H1 (cell line): ENCODE measurements around the gene ACTN4. TPM values are rescaled to one million over a fixed set of nuclear protein-coding genes. Genes with fewer than 3 reads are reported as not detected.
A peak's percentile ranks its signal among the peaks of the same experiment; 100 is the strongest.

ENCODE experiments used
- CTCF ChIA-PET: fragments of 300-600 bp; sonication (Branson Sonifier 250); formaldehyde crosslinking; loops from one replicate; lab custom pipeline; 2021; ENCODE audit not compliant: partially characterized antibody; lab: Charles Lee
- POLR2A ChIA-PET: fragments of 300-600 bp; sonication (Branson Sonifier 250); formaldehyde crosslinking; loops from one replicate; lab custom pipeline; 2021; ENCODE audit warnings: inconsistent platforms; ENCODE audit not compliant: partially characterized antibody; lab: Charles Lee
- DNase-seq, 2 experiments: peaks; one replicate each; pipeline versions ENCODE4 v3.0.0 to v3.0.0-alpha.2; 2010 to 2022; ENCODE audit warnings: low spot score in 2 of 2, low read depth in 1 of 2, mixed read lengths in 1 of 2
- FAIRE-seq: peaks from 2 replicates; lab custom pipeline; 2011; peaks lifted over from hg19 to GRCh38; lab: Jason Lieb, UNC
- H2AFZ ChIP-seq: 2 replicates; pipeline ENCODE4 v1.8.1; 2012; ENCODE audit warnings: low read length, inconsistent platforms
- H2AK5ac ChIP-seq: 2 replicates; pipeline ENCODE4 v1.6.1; 2013; ENCODE audit warnings: low read depth, low read length
- H2BK120ac ChIP-seq: replicated peaks from 2 replicates; pipeline ENCODE3; 2013; ENCODE audit warnings: low read depth, low read length, inconsistent platforms
- H2BK12ac ChIP-seq: 2 replicates; pipeline ENCODE4 v1.6.1; 2013; ENCODE audit warnings: low read depth, low read length
- H2BK15ac ChIP-seq: 2 replicates; pipeline ENCODE4 v1.6.1; 2013; ENCODE audit warnings: low read length
- H2BK20ac ChIP-seq: 2 replicates; pipeline ENCODE4 v1.6.1; 2013; ENCODE audit warnings: low read length
- H2BK5ac ChIP-seq: 2 replicates; pipeline ENCODE4 v1.6.1; 2013; ENCODE audit warnings: low read depth, low read length
- H3K14ac ChIP-seq: 2 replicates; pipeline ENCODE4 v1.6.1; 2013; ENCODE audit warnings: inconsistent platforms; ENCODE audit not compliant: insufficient read length
- H3K18ac ChIP-seq: 2 replicates; pipeline ENCODE4 v1.6.1; 2013; ENCODE audit warnings: low read length; ENCODE audit errors: extremely low read depth
- H3K23ac ChIP-seq: 2 replicates; pipeline ENCODE4 v1.6.1; 2013; ENCODE audit warnings: inconsistent platforms; ENCODE audit not compliant: insufficient read length
- H3K23me2 ChIP-seq: 2 replicates; pipeline ENCODE4 v1.6.1; 2013; ENCODE audit warnings: low read depth, low read length
- H3K27ac ChIP-seq: 2 replicates; pipeline ENCODE4 v1.6.1; 2011; ENCODE audit warnings: low read depth, low read length, inconsistent platforms
- H3K27me3 ChIP-seq, 4 experiments: replicated peaks in 1 of 4; 1 replicate in 1 of 4; 2 replicates in 3 of 4; pipeline versions ENCODE4 v1.6.1 to v1.8.1; 2011 to 2013; ENCODE audit warnings: low read length in 3 of 4, mild to moderate bottlenecking in 3 of 4, inconsistent platforms in 2 of 4, mixed read lengths in 2 of 4, moderate library complexity in 1 of 4; ENCODE audit not compliant: control insufficient read depth in 3 of 4, insufficient read depth in 3 of 4; ENCODE audit errors: extremely low read depth in 1 of 4
- H3K36me3 ChIP-seq, 4 experiments: 2 replicates each; pipeline versions ENCODE4 v1.6.1 to v1.8.1; 2011 to 2013; ENCODE audit warnings: mild to moderate bottlenecking in 4 of 4, low read length in 3 of 4, moderate library complexity in 2 of 4, control low read depth in 1 of 4, inconsistent platforms in 1 of 4; ENCODE audit not compliant: insufficient read depth in 4 of 4, control insufficient read depth in 2 of 4
- H3K4ac ChIP-seq: replicated peaks from 2 replicates; pipeline ENCODE3; 2013; ENCODE audit warnings: low read length, low read depth, mixed read lengths, inconsistent platforms; ENCODE audit not compliant: insufficient read length
- H3K4me1 ChIP-seq, 4 experiments: replicated peaks in 1 of 4; 1 replicate in 1 of 4; 2 replicates in 3 of 4; pipeline versions ENCODE4 v1.6.1 to v1.8.1; 2011 to 2013; ENCODE audit warnings: low read length in 3 of 4, inconsistent platforms in 2 of 4, mixed read lengths in 1 of 4; ENCODE audit not compliant: insufficient read depth in 4 of 4, control insufficient read depth in 3 of 4
- H3K4me2 ChIP-seq, 2 experiments: 2 replicates each; pipeline versions ENCODE4 v1.6.1 to v1.8.1; 2011 to 2013; ENCODE audit warnings: low read depth in 2 of 2, low read length in 2 of 2, control low read depth in 1 of 2, inconsistent platforms in 1 of 2, mild to moderate bottlenecking in 1 of 2; ENCODE audit not compliant: insufficient read depth in 1 of 2
- H3K4me3 ChIP-seq, 4 experiments: fragments of 200-600, 300-600 bp in 1 of 4; sonication (generic), shearing (Covaris generic), sonication (Bioruptor Twin) in 1 of 4; 2 replicates each; pipeline versions ENCODE4 v1.5.1 to v1.8.1; 2011 to 2016; ENCODE audit warnings: low read length in 4 of 4, low read depth in 3 of 4, control low read depth in 2 of 4, inconsistent platforms in 2 of 4, mild to moderate bottlenecking in 2 of 4, mixed read lengths in 1 of 4, moderate library complexity in 1 of 4; ENCODE audit not compliant: insufficient read depth in 2 of 4; ENCODE audit errors: extremely low read depth in 1 of 4
- H3K56ac ChIP-seq: replicated peaks from 2 replicates; pipeline ENCODE3; 2013; ENCODE audit warnings: low read depth, mild to moderate bottlenecking, mixed read lengths, low read length, inconsistent platforms; ENCODE audit not compliant: insufficient read length
- H3K79me1 ChIP-seq: 2 replicates; pipeline ENCODE4 v1.6.1; 2013; ENCODE audit warnings: low read depth, low read length, control low read depth
- H3K79me2 ChIP-seq, 2 experiments: 2 replicates each; pipeline versions ENCODE4 v1.6.1 to v1.8.1; 2012 to 2013; ENCODE audit warnings: low read length in 2 of 2, mild to moderate bottlenecking in 2 of 2, inconsistent platforms in 1 of 2; ENCODE audit not compliant: insufficient read depth in 2 of 2, control insufficient read depth in 1 of 2
- H3K9ac ChIP-seq, 4 experiments: replicated peaks in 1 of 4; 1 replicate in 1 of 4; 2 replicates in 3 of 4; pipeline versions ENCODE4 v1.6.1 to v1.8.1; 2011 to 2013; ENCODE audit warnings: low read depth in 3 of 4, low read length in 3 of 4, control low read depth in 2 of 4, mild to moderate bottlenecking in 2 of 4, moderate library complexity in 2 of 4, inconsistent platforms in 1 of 4; ENCODE audit errors: extremely low read depth in 1 of 4
- H3K9me3 ChIP-seq, 2 experiments: 2 replicates each; pipeline versions ENCODE4 v1.6.1 to v1.8.1; 2012 to 2013; ENCODE audit warnings: mild to moderate bottlenecking in 2 of 2, moderate library complexity in 2 of 2, control low read depth in 1 of 2, inconsistent platforms in 1 of 2, low read depth in 1 of 2, low read length in 1 of 2, mixed read lengths in 1 of 2; ENCODE audit not compliant: insufficient read depth in 2 of 2
- H4K20me1 ChIP-seq, 2 experiments: replicated peaks in 1 of 2; 2 replicates each; pipeline versions ENCODE3 to v1.8.1; 2011 to 2013; ENCODE audit warnings: inconsistent platforms in 2 of 2, low read length in 2 of 2, mild to moderate bottlenecking in 1 of 2; ENCODE audit not compliant: insufficient read depth in 2 of 2, control insufficient read depth in 1 of 2
- H4K5ac ChIP-seq: 2 replicates; pipeline ENCODE4 v1.6.1; 2013; ENCODE audit warnings: low read length, low read depth, mixed read lengths, inconsistent platforms; ENCODE audit not compliant: insufficient read length
- H4K8ac ChIP-seq: 2 replicates; pipeline ENCODE4 v1.8.0; 2013; ENCODE audit warnings: mild to moderate bottlenecking, moderate library complexity, low read length, inconsistent platforms; ENCODE audit not compliant: insufficient read depth; ENCODE audit errors: extremely low read depth
- H4K91ac ChIP-seq: replicated peaks from 2 replicates; pipeline ENCODE3; 2013; ENCODE audit warnings: low read length, mixed read lengths, inconsistent platforms; ENCODE audit not compliant: insufficient read length
- BRCA1 ChIP-seq: IDR thresholded peaks from 2 replicates; pipeline ENCODE4 v1.6.1; 2012; ENCODE audit warnings: low read depth, low read length, improper control_type of control experiment
- CHD1 ChIP-seq: IDR thresholded peaks from 2 replicates; pipeline ENCODE4 v1.6.1; 2012; ENCODE audit warnings: low read depth, low read length, improper control_type of control experiment
- FOSL1 ChIP-seq: IDR thresholded peaks from 2 replicates; pipeline ENCODE4 v1.6.1; 2011; ENCODE audit warnings: mild to moderate bottlenecking, low read depth, low read length, moderate library complexity; ENCODE audit not compliant: insufficient read depth
- GTF2F1 ChIP-seq: IDR thresholded peaks from 2 replicates; pipeline ENCODE4 v1.6.1; 2012; ENCODE audit warnings: low read depth, low read length, improper control_type of control experiment, borderline replicate concordance
- HDAC2 ChIP-seq, 2 experiments: fragments of 300-600 bp in 1 of 2; sonication (generic) in 1 of 2; IDR thresholded peaks; 2 replicates each; pipeline ENCODE4 v1.6.1; 2011 to 2012; ENCODE audit warnings: low read depth in 2 of 2, low read length in 2 of 2, mild to moderate bottlenecking in 2 of 2, moderate library complexity in 2 of 2, borderline replicate concordance in 1 of 2, inconsistent platforms in 1 of 2
- NRF1 ChIP-seq: IDR thresholded peaks from 2 replicates; pipeline ENCODE4 v1.6.1; 2011; ENCODE audit warnings: mild to moderate bottlenecking, low read depth, low read length, improper control_type of control experiment
- RFX5 ChIP-seq: IDR thresholded peaks from 2 replicates; pipeline ENCODE4 v1.6.1; 2011; ENCODE audit warnings: low read depth, low read length, improper control_type of control experiment, borderline replicate concordance
- SIN3A ChIP-seq, 2 experiments: IDR thresholded peaks in 1 of 2; conservative IDR thresholded peaks in 1 of 2; 2 replicates each; pipeline ENCODE4 v1.6.1; 2011 to 2012; ENCODE audit warnings: low read length in 2 of 2, improper control_type of control experiment in 1 of 2, low read depth in 1 of 2, mild to moderate bottlenecking in 1 of 2
- SP2 ChIP-seq: IDR thresholded peaks from 2 replicates; pipeline ENCODE4 v1.6.1; 2012; ENCODE audit warnings: mild to moderate bottlenecking, low read length, inconsistent platforms
- SUZ12 ChIP-seq: fragments of 200-600 bp; sonication (generic); IDR thresholded peaks from 2 replicates; pipeline ENCODE4 v1.6.1; 2012; ENCODE audit warnings: mild to moderate bottlenecking, inconsistent platforms, low read length, moderate library complexity, mixed read lengths
- TAF7 ChIP-seq: optimal IDR thresholded peaks from 2 replicates; pipeline ENCODE3; 2011; ENCODE audit warnings: low read depth, mild to moderate bottlenecking, inconsistent platforms, low read length, moderate library complexity, borderline replicate concordance
- TEAD4 ChIP-seq: IDR thresholded peaks from 2 replicates; pipeline ENCODE4 v1.6.1; 2012; ENCODE audit warnings: low read depth, low read length, inconsistent platforms, mixed read lengths
- WGBS, 2 experiments: shearing (Covaris generic) in 1 of 2; methylation state at CpG; one replicate each; pipeline versions ENCODE4 v1.1.6 to v1.1.7; 2013 to 2015; ENCODE audit warnings: low lambda C conversion rate in 2 of 2, mixed read lengths in 2 of 2, inconsistent platforms in 1 of 2, low coverage in 1 of 2, missing lambda C conversion rate in 1 of 2; ENCODE audit not compliant: insufficient replicate concordance in 2 of 2, insufficient coverage in 1 of 2, insufficient read length in 1 of 2; ENCODE audit errors: extremely low coverage in 1 of 2, missing lambda C conversion rate in 1 of 2; 5-methylcytosine and 5-hydroxymethylcytosine counted together
- polyA plus RNA-seq, 7 experiments: library from polyadenylated mRNA; depleted of rRNA in 3 of 7; stranded (reverse) in 5 of 7; unstranded in 2 of 7; fragments of >200 nt in 5 of 7; fragments of 200-250 nt in 2 of 7; gene quantifications; 1 replicate in 5 of 7; 2 replicates in 1 of 7; 4 replicates in 1 of 7; pipeline versions ENCODE4 v1.2.1 to v1.2.3, GENCODE V29; 2011 to 2013; ENCODE audit warnings: missing spikeins in 2 of 7, mixed read lengths in 2 of 7
- total RNA-seq: library from RNA; stranded (reverse); fragmentation: NEBNext Ultra II Directional; extraction: Animal tissue kit (Norgen Biotek cat#: 25700); gene quantifications from 2 replicates; pipeline ENCODE4 v1.2.1, GENCODE V29; 2021

ACTN4 gene
- total and polyA plus RNA-seq, 2 of the 8 experiments (the other 6 are each of a cell fraction or from before 2014, with no cell fraction given), result 211 to 520 TPM

GRCh38 chr19:38737281-38737865, 89.9 kb downstream of the ACTN4 start:
- Histone ChIP-seq H2BK120ac (no peak overlapping the region), H3K14ac (no peak overlapping the region), H4K8ac (peak overlapping the region; percentile 72; the same call in 1 of the 2 replicates), H3K18ac (no peak overlapping the region; the same call in 1 of the 2 replicates), H3K79me1 (peaks cover 2% of the 10 kb centered on the region), H3K23me2 (peaks cover 10% of the 10 kb centered on the region; the same call in 1 of the 2 replicates), H3K56ac (no peak overlapping the region), H4K20me1 (peaks cover 0 to 3% of the 10 kb centered on the region in 2 experiments), H3K9me3 (peaks cover 0 to 3% of the 10 kb centered on the region in 2 experiments; a peak in 1 of 4 replicates), H3K27ac (no peak overlapping the region), H3K4me3 (peak overlapping the region in 1 of 4 experiments; percentile 34; a peak in 1 of 8 replicates), H2BK5ac (no peak overlapping the region), H2BK12ac (peak overlapping the region; percentile 39; the same call in 1 of the 2 replicates), H3K4me2 (peak overlapping the region; percentile 33 to 65; a peak in 2 of 4 replicates), H3K9ac (no peak overlapping the region), H3K4ac (no peak overlapping the region), H2AK5ac (no peak overlapping the region), H2AFZ (no peak overlapping the region), H2BK15ac (no peak overlapping the region), H3K4me1 (peaks cover 0 to 15% (median 10%) of the 10 kb centered on the region in 4 experiments; a peak in 6 of 7 replicates), H3K79me2 (no peaks in the 10 kb centered on the region), H3K36me3 (no peaks in the 10 kb centered on the region), H4K91ac (peak overlapping the region; percentile 69), H2BK20ac (no peak overlapping the region), H3K23ac (no peak overlapping the region), H3K27me3 (peaks cover 4 to 16% (median 13%) of the 10 kb centered on the region in 4 experiments), H4K5ac (no peak overlapping the region)
- no peak for FAIRE-seq
- POLR2A ChIA-PET, result interaction anchor here (1.0 to 1.6 kb wide), 6 partner anchors 32 to 114 kb away, joined by 3 to 6 read pairs (median 4); no protein-coding TSS in a partner anchor
- DNase-seq, result no peak
- CTCF ChIA-PET, result interaction anchor here (0.6 to 1.7 kb wide), 6 partner anchors 32 to 203 kb away, joined by 3 to 5 read pairs (median 4); no protein-coding TSS in a partner anchor
- WGBS, 2 experiments, result 86% methylated on average over 22 of the region's 22 CpGs; no CpG with 5 or more reads in 1 of the 2 experiments
- TF ChIP-seq RFX5 (no peak), BRCA1 (no peak), GTF2F1 (no peak), TAF7 (no peak), NRF1 (no peak), TEAD4 (no peak), CHD1 (no peak), SP2 (no peak), SIN3A (conservative IDR thresholded peaks at IDR 0.05 in 1 of 2, IDR thresholded peaks at IDR 0.05 in 1 of 2; ENCODE audit: low read depth in 1 of 2, low read length in 2 of 2) (no peak), HDAC2 (IDR thresholded peaks at IDR 0.05; ENCODE audit: borderline replicate concordance in 1 of 2, low read depth in 2 of 2, low read length in 2 of 2) (no peak), SUZ12 (no peak), FOSL1 (no peak)
